Measurements from ENCODE around the gene SVBP.

GRCh38 chr1:42765269-42765668 lies 51.9 kb downstream of the SVBP start:
- TF ChIP-seq CTCF (conservative IDR thresholded peaks at IDR 0.05; ENCODE audit: low read length) (no peak), EZH2phosphoT487 (IDR thresholded peaks at IDR 0.05; ENCODE audit: borderline replicate concordance, low read depth, low read length) (no peak)
